Measurements from ENCODE around the gene DPYSL5. TPM values are rescaled to one million over a fixed set of nuclear protein-coding genes. Genes with fewer than 3 reads are reported as not detected.

DPYSL5 gene
- total and polyA plus RNA-seq, 2 of the 13 experiments (the other 11 are each of a cell fraction or from before 2014, with no cell fraction given): 0.15 TPM; not detected in 1

DNA sequence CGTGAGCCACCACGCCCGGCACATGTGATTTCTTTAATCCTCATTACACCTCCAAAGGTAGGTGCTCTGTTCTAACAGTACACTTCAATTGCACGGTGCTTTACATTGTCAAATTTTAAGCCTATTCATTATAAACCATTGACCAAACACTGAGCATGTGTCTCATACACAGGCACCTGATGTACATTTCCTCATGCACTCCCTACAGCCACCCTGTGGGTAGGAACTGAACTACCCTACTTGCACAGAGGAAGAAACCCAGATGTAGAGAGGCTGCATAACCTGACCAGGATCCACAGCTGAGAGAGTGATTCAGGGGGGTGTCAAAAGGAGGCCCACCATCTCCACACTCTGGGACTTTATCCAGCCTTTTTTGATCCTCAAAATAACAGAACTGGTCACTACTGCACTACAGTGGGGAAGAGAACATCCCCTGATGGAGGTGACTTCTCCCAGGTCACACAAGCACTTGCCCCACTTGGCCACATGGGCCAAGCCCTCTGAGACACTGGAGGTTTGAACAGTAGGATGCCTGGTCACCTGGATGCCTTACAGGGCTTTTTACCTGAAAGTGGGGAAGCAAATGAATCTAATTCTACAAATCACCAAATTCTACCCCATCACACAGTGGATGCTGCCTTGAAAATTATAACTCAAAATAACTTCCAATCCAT, 6.9 kb upstream of the DPYSL5 start:
- in situ Hi-C loops (cut with HindIII; ENCODE audit: extremely low pct_ligation_motif_present, low pct_unique_long_range_greater_than_20kb): no loop called here
- H3K4me1 ChIP-seq (ENCODE audit: insufficient read depth, low read length): no peaks in the 10 kb centered on the region
- POLR2A ChIA-PET: interaction anchor here (0.7 kb wide), 1 partner anchor 59 kb away, joined by 5 read pairs; no protein-coding TSS in a partner anchor
- H3K4me2 ChIP-seq (ENCODE audit: low read depth, low read length): no peak overlapping the region
- H4K20me1 ChIP-seq (ENCODE audit: insufficient read depth, low read length): no peaks in the 10 kb centered on the region
- 25% methylated on average over 4 of the region's 4 CpGs for WGBS (ENCODE audit: low lambda C conversion rate)
- no TSS peak for BruUV-seq (replicated peaks)
- H2AFZ ChIP-seq (ENCODE audit: low read length): no peak overlapping the region
- FAIRE-seq: no peak
- no peaks in the 10 kb centered on the region for H3K9me3 ChIP-seq (ENCODE audit: low read length)
- no peak for TF ChIP-seq ZNF781 (CRISPR knock-in tag; IDR thresholded peaks at IDR 0.05; ENCODE audit: borderline replicate concordance, not compliant biosample characterization)
- no peak for TF ChIP-seq ZSCAN31 (CRISPR knock-in tag; IDR thresholded peaks at IDR 0.05; ENCODE audit: low read depth)
- TF ChIP-seq, protein P1, sequence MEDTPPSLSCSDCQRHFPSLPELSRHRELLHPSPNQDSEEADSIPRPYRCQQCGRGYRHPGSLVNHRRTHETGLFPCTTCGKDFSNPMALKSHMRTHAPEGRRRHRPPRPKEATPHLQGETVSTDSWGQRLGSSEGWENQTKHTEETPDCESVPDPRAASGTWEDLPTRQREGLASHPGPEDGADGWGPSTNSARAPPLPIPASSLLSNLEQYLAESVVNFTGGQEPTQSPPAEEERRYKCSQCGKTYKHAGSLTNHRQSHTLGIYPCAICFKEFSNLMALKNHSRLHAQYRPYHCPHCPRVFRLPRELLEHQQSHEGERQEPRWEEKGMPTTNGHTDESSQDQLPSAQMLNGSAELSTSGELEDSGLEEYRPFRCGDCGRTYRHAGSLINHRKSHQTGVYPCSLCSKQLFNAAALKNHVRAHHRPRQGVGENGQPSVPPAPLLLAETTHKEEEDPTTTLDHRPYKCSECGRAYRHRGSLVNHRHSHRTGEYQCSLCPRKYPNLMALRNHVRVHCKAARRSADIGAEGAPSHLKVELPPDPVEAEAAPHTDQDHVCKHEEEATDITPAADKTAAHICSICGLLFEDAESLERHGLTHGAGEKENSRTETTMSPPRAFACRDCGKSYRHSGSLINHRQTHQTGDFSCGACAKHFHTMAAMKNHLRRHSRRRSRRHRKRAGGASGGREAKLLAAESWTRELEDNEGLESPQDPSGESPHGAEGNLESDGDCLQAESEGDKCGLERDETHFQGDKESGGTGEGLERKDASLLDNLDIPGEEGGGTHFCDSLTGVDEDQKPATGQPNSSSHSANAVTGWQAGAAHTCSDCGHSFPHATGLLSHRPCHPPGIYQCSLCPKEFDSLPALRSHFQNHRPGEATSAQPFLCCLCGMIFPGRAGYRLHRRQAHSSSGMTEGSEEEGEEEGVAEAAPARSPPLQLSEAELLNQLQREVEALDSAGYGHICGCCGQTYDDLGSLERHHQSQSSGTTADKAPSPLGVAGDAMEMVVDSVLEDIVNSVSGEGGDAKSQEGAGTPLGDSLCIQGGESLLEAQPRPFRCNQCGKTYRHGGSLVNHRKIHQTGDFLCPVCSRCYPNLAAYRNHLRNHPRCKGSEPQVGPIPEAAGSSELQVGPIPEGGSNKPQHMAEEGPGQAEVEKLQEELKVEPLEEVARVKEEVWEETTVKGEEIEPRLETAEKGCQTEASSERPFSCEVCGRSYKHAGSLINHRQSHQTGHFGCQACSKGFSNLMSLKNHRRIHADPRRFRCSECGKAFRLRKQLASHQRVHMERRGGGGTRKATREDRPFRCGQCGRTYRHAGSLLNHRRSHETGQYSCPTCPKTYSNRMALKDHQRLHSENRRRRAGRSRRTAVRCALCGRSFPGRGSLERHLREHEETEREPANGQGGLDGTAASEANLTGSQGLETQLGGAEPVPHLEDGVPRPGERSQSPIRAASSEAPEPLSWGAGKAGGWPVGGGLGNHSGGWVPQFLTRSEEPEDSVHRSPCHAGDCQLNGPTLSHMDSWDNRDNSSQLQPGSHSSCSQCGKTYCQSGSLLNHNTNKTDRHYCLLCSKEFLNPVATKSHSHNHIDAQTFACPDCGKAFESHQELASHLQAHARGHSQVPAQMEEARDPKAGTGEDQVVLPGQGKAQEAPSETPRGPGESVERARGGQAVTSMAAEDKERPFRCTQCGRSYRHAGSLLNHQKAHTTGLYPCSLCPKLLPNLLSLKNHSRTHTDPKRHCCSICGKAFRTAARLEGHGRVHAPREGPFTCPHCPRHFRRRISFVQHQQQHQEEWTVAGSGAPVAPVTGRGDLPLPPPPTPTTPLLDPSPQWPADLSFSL (CRISPR knock-in tag; IDR thresholded peaks at IDR 0.05): no peak
- TF ChIP-seq NFE2L1 (CRISPR knock-in tag; IDR thresholded peaks at IDR 0.05; ENCODE audit: borderline replicate concordance): no peak
- TF ChIP-seq, protein P2, sequence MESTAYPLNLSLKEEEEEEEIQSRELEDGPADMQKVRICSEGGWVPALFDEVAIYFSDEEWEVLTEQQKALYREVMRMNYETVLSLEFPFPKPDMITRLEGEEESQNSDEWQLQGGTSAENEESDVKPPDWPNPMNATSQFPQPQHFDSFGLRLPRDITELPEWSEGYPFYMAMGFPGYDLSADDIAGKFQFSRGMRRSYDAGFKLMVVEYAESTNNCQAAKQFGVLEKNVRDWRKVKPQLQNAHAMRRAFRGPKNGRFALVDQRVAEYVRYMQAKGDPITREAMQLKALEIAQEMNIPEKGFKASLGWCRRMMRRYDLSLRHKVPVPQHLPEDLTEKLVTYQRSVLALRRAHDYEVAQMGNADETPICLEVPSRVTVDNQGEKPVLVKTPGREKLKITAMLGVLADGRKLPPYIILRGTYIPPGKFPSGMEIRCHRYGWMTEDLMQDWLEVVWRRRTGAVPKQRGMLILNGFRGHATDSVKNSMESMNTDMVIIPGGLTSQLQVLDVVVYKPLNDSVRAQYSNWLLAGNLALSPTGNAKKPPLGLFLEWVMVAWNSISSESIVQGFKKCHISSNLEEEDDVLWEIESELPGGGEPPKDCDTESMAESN (CRISPR knock-in tag; conservative IDR thresholded peaks at IDR 0.05): no peak
- TF ChIP-seq STAG1 (CRISPR knock-in tag; IDR thresholded peaks at IDR 0.05): peak; percentile 12; the same call in 1 of the 2 replicates
- TF ChIP-seq, protein P3, sequence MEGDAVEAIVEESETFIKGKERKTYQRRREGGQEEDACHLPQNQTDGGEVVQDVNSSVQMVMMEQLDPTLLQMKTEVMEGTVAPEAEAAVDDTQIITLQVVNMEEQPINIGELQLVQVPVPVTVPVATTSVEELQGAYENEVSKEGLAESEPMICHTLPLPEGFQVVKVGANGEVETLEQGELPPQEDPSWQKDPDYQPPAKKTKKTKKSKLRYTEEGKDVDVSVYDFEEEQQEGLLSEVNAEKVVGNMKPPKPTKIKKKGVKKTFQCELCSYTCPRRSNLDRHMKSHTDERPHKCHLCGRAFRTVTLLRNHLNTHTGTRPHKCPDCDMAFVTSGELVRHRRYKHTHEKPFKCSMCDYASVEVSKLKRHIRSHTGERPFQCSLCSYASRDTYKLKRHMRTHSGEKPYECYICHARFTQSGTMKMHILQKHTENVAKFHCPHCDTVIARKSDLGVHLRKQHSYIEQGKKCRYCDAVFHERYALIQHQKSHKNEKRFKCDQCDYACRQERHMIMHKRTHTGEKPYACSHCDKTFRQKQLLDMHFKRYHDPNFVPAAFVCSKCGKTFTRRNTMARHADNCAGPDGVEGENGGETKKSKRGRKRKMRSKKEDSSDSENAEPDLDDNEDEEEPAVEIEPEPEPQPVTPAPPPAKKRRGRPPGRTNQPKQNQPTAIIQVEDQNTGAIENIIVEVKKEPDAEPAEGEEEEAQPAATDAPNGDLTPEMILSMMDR (CRISPR knock-in tag; IDR thresholded peaks at IDR 0.05): peak; percentile 29; the same call in 1 of the 2 replicates
- no peak for TF ChIP-seq MXI1 (IDR thresholded peaks at IDR 0.05; ENCODE audit: borderline replicate concordance, low read depth, low read length)
- TF ChIP-seq GTF3A (CRISPR knock-in tag; conservative IDR thresholded peaks at IDR 0.05): no peak
- TF ChIP-seq ZNF773 (CRISPR knock-in tag; IDR thresholded peaks at IDR 0.05; ENCODE audit: borderline replicate concordance): no peak
- TF ChIP-seq ZNF749 (CRISPR knock-in tag; IDR thresholded peaks at IDR 0.05; ENCODE audit: borderline replicate concordance): no peak
- TF ChIP-seq, protein P4, sequence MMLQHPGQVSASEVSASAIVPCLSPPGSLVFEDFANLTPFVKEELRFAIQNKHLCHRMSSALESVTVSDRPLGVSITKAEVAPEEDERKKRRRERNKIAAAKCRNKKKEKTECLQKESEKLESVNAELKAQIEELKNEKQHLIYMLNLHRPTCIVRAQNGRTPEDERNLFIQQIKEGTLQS (CRISPR knock-in tag; IDR thresholded peaks at IDR 0.05): no peak
- no peak for TF ChIP-seq ZNF530 (CRISPR knock-in tag; IDR thresholded peaks at IDR 0.05; ENCODE audit: low read depth)
- no peak overlapping the region for H3K9ac ChIP-seq (ENCODE audit: insufficient read depth, low read depth, low read length)
- H3K4me3 ChIP-seq (replicated peaks in 1 of 3; ENCODE audit: insufficient read depth in 1 of 3, low read depth in 2 of 3, low read length in 3 of 3): no peak overlapping the region
- DNase-seq (ENCODE audit: low spot score): peak; percentile 15
- no peaks in the 10 kb centered on the region for H3K36me3 ChIP-seq (replicated peaks in 1 of 2; ENCODE audit: control insufficient read depth in 1 of 2, insufficient read depth in 2 of 2, low read length in 2 of 2)
- CTCF ChIA-PET (ENCODE audit: low intra/inter-chr PET ratio, low total read pairs): no interaction called here
- peak; percentile 88 for ATAC-seq
- H3K79me2 ChIP-seq (ENCODE audit: insufficient read depth, low read length): no peaks in the 10 kb centered on the region
- peaks cover 2 to 33% of the 10 kb centered on the region in 2 experiments; a peak in 3 of 5 replicates for H3K27me3 ChIP-seq (ENCODE audit: control insufficient read depth in 1 of 2, insufficient read depth in 2 of 2, low read length in 2 of 2)
- intact Hi-C loops (cut with micrococcal nuclease; ENCODE audit: unreplicated experiment): no loop called here
- H3K27ac ChIP-seq (ENCODE audit: extremely low read length, insufficient read depth, low read length): no peak overlapping the region

Data from HepG2 (cell line).